ENCODE measurements around the gene BBS2.
"Not testable (repeated sequence)": the region's sequence is repeated elsewhere in the genome, so short reads cannot be mapped to it uniquely, and the experiment has no call there.

DNA sequence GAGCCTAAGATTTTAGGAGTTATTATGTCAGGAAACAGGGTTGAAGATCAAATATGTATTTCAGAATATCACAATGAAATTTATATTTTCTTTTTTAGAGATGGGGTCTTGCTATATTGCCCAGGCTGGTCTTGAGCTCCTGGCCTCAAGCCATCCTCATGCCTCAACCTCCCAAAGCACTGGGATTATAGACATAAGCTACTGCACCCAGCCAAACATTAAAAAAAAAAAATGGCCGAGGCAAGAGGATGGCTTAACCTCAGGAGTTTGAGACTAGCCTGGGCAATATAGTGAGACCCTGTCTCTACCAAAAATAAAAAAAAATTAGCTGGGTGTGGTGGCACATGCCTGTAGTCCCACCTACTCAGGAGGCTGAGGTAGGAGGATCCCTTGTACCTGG, 31.0 kb downstream of the BBS2 start:
- TF ChIP-seq NCOA5 (CRISPR knock-in tag; IDR thresholded peaks at IDR 0.05); CREB1 (IDR thresholded peaks at IDR 0.05); CREB1 (CRISPR knock-in tag; IDR thresholded peaks at IDR 0.05); TCF7L2 (IDR thresholded peaks at IDR 0.05; ENCODE audit: low read depth, low read length); REST (IDR thresholded peaks at IDR 0.05; ENCODE audit: borderline replicate concordance in 1 of 2, low read depth in 1 of 2, low read length in 2 of 2); ZNF251 (CRISPR knock-in tag; IDR thresholded peaks at IDR 0.05); ZNF225 (CRISPR knock-in tag; IDR thresholded peaks at IDR 0.05); ZNF550 (CRISPR knock-in tag; IDR thresholded peaks at IDR 0.05; ENCODE audit: borderline replicate concordance): not testable (repeated sequence)

Data from HepG2 (cell line).